ENCODE measurements around the gene C1S. TPM values are rescaled to one million over a fixed set of nuclear protein-coding genes. Genes with fewer than 3 reads are reported as not detected.
"Not testable (repeated sequence)": the region's sequence is repeated elsewhere in the genome, so short reads cannot be mapped to it uniquely, and the experiment has no call there.

The C1S gene
- total RNA-seq, 1 donor from 2014 or later: 2.1 TPM

DNA sequence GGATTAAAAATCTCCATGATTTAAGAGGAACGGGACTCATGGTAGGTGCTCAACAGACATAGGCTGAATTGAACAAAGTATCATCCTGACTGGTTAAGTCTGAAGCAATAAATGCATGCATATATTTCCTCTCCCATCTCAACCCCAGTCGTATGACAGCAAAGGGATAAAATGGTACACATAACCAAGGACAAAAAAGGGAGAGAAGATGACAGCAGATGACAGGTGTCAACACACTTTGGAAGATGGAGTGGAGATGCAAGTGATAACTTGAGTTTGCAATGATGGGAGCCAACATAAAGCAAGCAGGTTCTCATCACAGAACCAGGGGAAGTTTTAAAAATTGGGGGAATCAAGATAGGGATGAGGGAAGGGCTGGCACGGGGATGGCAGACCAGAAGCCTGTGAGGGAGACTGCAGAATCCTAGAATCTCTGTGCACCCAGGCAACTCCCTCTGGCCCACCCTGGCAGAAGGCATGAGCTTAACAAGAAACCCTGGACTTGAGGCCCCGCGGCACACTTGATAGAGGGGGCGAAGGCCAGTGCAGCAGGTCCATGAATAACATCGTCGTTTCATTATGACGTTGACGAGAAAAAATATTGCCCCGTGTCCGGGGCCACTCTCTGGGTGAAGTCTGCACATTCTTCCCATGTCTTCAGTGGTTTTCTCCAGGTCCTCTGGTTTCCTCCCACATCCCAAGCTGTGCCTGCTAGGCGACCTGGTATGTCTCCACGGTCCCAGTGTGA is 43.5 kb downstream of the C1S start:
- no peak overlapping the region for H3K4me2 ChIP-seq
- TF ChIP-seq CTCF (IDR thresholded peaks at IDR 0.05) (no peak), EZH2 (IDR thresholded peaks at IDR 0.05) (no peak), EZH2phosphoT487 (IDR thresholded peaks at IDR 0.05) (no peak)
- Mint-ChIP-seq H3K4me3 (no peak overlapping the region), H3K36me3 (peaks cover 8% of the 10 kb centered on the region), H3K27me3 (ENCODE audit: insufficient read depth, low read depth) (peaks cover 3% of the 10 kb centered on the region), H3K4me1 (peaks cover 12% of the 10 kb centered on the region), H3K9me3 (peaks cover 12% of the 10 kb centered on the region), H3K27ac (no peak overlapping the region)
- no peaks in the 10 kb centered on the region for H4K20me1 ChIP-seq (ENCODE audit: low read depth)
- no peaks in the 10 kb centered on the region for H3K4me1 ChIP-seq
- no peak overlapping the region for H3K4me3 ChIP-seq
- no peak overlapping the region for H2AFZ ChIP-seq (replicated peaks)
- peaks cover 9% of the 10 kb centered on the region for H3K79me2 ChIP-seq (ENCODE audit: low read depth)
- H3K36me3 ChIP-seq: peaks cover 15% of the 10 kb centered on the region
- peaks cover 4% of the 10 kb centered on the region for H3K9me3 ChIP-seq (ENCODE audit: low read depth)
- H3K27ac ChIP-seq: no peak overlapping the region
- peaks cover 5% of the 10 kb centered on the region for H3F3A ChIP-seq (ENCODE audit: low read depth)
- H3K9ac ChIP-seq: no peak overlapping the region
- DNase-seq (ENCODE audit: low spot score): no peak
- no peaks in the 10 kb centered on the region for H3K27me3 ChIP-seq

DNA sequence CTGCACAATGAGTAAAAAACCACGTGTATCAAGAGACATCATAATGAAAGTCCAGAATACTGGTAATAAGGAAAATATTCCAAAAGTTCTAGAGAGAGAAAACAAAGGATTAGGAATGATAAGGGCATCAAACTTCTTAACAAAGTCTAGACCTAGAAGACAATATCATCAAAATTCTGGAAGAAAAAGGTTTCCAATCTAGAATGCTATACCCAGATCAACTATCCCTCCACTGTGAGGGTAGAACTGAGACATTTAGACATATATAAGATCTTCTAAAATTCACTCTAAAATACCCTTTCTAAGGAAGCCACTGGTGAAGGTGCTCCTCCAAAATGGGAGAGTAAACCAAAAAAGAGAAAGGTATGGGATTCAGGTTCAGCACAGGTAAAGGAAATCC is 45.6 kb downstream of the C1S start:
- DNase-seq (ENCODE audit: low spot score): no peak
- H3K9me3 ChIP-seq (ENCODE audit: low read depth): peaks cover 4% of the 10 kb centered on the region
- H3K36me3 Mint-ChIP-seq: peaks cover 8% of the 10 kb centered on the region
- H3K27me3 Mint-ChIP-seq (ENCODE audit: insufficient read depth, low read depth): peaks cover 3% of the 10 kb centered on the region
- H3K4me3 Mint-ChIP-seq: no peak overlapping the region
- H3K27me3 ChIP-seq: no peaks in the 10 kb centered on the region
- H3K4me3 ChIP-seq: no peak overlapping the region
- H3K79me2 ChIP-seq (ENCODE audit: low read depth): peaks cover 9% of the 10 kb centered on the region
- H3K4me1 ChIP-seq: no peaks in the 10 kb centered on the region
- peaks cover 12% of the 10 kb centered on the region for H3K9me3 Mint-ChIP-seq
- peaks cover 15% of the 10 kb centered on the region for H3K36me3 ChIP-seq
- no peak overlapping the region for H3K4me2 ChIP-seq
- no peak for TF ChIP-seq EZH2phosphoT487 (IDR thresholded peaks at IDR 0.05)
- TF ChIP-seq CTCF (IDR thresholded peaks at IDR 0.05): no peak
- no peak for TF ChIP-seq EZH2 (IDR thresholded peaks at IDR 0.05)
- no peak overlapping the region for H3K9ac ChIP-seq
- H4K20me1 ChIP-seq (ENCODE audit: low read depth): no peaks in the 10 kb centered on the region
- peaks cover 5% of the 10 kb centered on the region for H3F3A ChIP-seq (ENCODE audit: low read depth)
- H3K4me1 Mint-ChIP-seq: peaks cover 18% of the 10 kb centered on the region
- H2AFZ ChIP-seq (replicated peaks): no peak overlapping the region
- H3K27ac ChIP-seq: no peak overlapping the region
- no peak overlapping the region for H3K27ac Mint-ChIP-seq

DNA sequence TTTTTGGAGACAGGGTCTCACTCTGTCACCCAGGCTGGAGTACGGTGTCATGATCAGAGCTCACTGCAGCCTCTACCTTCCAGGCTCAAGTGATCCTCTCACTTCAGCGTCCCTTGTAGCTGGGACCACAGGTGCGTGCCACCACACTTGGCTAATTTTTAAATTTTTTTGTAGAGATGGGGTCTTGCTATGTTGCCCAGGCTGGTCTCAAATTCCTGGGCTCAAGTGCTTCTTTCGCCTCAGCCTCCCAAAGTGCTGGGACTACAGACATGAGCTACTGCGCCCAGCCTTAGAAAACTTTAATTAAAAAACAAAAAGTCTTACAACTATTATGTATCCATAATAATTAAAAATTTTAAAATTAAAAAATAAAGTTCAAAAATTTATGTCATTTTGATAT is 46.7 kb downstream of the C1S start:
- H3K27ac ChIP-seq; H3K4me1 ChIP-seq; H3K27ac Mint-ChIP-seq; H3K36me3 Mint-ChIP-seq; H2AFZ ChIP-seq (replicated peaks); DNase-seq (ENCODE audit: low spot score); H3K9ac ChIP-seq; H4K20me1 ChIP-seq (ENCODE audit: low read depth); H3K4me3 Mint-ChIP-seq; H3K27me3 ChIP-seq; H3K4me3 ChIP-seq; H3K79me2 ChIP-seq (ENCODE audit: low read depth); H3K9me3 ChIP-seq (ENCODE audit: low read depth); H3K4me2 ChIP-seq; H3F3A ChIP-seq (ENCODE audit: low read depth); H3K27me3 Mint-ChIP-seq (ENCODE audit: insufficient read depth, low read depth): not testable (repeated sequence)
- H3K36me3 ChIP-seq: peaks cover 15% of the 10 kb centered on the region
- H3K9me3 Mint-ChIP-seq: peaks cover 12% of the 10 kb centered on the region
- peaks cover 18% of the 10 kb centered on the region for H3K4me1 Mint-ChIP-seq

DNA sequence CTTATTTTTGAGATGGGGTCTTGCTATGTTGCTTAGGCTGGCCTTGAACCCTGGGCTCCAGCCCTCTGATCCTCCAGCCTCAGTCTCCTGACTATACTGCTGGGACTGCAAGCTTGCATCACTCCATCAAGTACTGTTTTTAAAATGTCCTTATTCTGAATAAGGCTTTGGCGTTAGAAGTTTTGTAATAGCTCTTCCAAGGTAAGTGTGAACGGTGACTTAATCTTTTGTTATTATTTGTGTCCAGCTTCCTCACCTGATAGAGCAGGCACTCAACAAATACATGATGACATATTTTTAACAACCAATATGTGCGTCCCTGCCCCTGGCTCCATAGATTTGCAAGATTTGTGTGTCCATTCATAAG is 47.1 kb downstream of the C1S start:
- Histone ChIP-seq H3K9me3 (ENCODE audit: low read depth) (peaks cover 4% of the 10 kb centered on the region), H3K4me3 (peak overlapping the region; percentile 58), H3K9ac (no peak overlapping the region), H3K79me2 (ENCODE audit: low read depth) (peaks cover 9% of the 10 kb centered on the region), H3K36me3 (peaks cover 15% of the 10 kb centered on the region), H3K27me3 (no peaks in the 10 kb centered on the region), H3F3A (ENCODE audit: low read depth) (peaks cover 5% of the 10 kb centered on the region), H2AFZ (replicated peaks) (no peak overlapping the region), H3K27ac (no peak overlapping the region), H4K20me1 (ENCODE audit: low read depth) (no peaks in the 10 kb centered on the region), H3K4me2 (peak overlapping the region; percentile 80), H3K4me1 (no peaks in the 10 kb centered on the region)
- no peak overlapping the region for H3K27ac Mint-ChIP-seq
- no peak for DNase-seq (ENCODE audit: low spot score)
- TF ChIP-seq CTCF (IDR thresholded peaks at IDR 0.05) (no peak), EZH2 (IDR thresholded peaks at IDR 0.05) (no peak), EZH2phosphoT487 (IDR thresholded peaks at IDR 0.05) (no peak)
- peak overlapping the region; percentile 89 for H3K4me3 Mint-ChIP-seq
- peaks cover 17% of the 10 kb centered on the region for H3K4me1 Mint-ChIP-seq
- H3K9me3 Mint-ChIP-seq: peaks cover 12% of the 10 kb centered on the region
- peaks cover 8% of the 10 kb centered on the region for H3K36me3 Mint-ChIP-seq
- peaks cover 4% of the 10 kb centered on the region for H3K27me3 Mint-ChIP-seq (ENCODE audit: insufficient read depth, low read depth)

All from neural progenitor cell (in vitro differentiated cells).